Measurements from ENCODE around the gene NFIX.
"Not testable (repeated sequence)": the region's sequence is repeated elsewhere in the genome, so short reads cannot be mapped to it uniquely, and the experiment has no call there.

Gene NFIX

DNA sequence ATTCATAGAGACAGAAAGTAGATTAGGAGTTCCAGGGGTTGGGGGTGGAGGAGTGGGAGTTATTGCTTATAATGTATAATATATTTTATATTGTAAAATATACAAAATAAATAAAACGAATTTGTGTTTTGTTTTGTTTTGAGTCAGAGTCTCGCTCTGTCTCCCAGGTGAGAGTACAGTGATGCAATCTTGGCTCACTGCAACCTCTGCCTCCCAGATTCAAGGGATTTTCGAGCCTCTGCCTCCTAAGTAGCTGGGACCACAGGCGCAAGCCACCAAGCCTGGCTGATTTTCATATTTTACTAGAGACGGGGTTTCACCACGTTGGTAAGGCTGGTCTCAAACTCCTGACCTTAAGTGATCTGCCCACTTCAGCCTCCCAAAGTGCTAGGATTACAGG is 35.8 kb upstream of the NFIX start:
- no peak for DNase-seq

DNA sequence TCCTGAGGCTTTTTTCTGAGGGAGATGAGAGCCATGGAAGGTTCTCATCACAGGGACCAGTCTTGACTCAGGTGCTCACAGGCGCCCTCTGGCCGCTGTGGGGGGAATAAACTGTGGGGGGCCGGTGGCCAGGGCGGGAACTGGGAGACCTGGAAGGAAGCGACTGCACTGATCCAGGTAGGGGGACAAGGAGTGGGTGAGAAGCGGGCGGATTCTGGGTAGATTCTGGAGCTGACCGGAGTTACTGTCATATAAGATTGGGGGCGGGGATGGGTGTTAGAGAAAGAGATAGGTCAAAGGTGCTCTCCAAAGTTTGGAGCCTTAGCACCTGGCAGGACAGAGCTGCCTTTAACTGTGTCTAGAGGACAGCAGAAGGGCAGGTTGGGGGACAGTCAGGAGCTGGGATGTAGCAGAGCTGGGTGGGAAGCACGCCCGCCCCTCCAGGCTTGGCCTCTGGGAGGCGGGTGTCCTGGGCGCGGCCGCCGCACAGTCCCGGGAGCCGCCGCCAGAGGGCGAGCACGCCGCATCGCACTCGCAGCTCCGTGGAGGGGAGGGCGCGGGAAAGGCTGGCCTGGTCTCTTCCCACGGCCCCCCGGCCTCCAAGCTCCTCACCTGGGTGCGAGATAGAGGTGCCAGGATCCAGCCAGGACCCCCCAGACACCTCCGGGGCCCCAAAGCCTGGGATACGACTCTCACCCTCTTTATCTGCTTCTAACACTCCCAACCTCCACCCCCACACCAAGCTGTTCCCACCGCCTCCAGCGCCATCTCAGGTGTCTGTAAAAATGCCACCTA is 30.1 kb upstream of the NFIX start:
- DNase-seq: peak; percentile 86

DNA sequence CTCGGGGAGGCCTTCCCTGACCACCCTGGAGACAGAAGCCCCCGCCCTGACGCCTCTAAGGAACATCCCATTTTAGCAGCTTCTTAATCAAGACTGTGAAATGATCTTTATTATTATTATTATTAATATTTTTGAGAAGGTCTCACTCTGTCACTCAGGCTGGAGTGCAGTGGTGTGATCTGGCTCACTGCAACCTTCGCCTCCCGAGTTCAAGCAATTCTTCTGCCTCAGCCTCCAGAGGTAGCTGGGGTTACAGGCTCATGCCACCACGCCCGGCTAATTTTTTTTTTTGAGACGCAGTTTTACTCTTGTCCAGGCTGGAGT is 29.5 kb upstream of the NFIX start:
- DNase-seq: no peak

DNA sequence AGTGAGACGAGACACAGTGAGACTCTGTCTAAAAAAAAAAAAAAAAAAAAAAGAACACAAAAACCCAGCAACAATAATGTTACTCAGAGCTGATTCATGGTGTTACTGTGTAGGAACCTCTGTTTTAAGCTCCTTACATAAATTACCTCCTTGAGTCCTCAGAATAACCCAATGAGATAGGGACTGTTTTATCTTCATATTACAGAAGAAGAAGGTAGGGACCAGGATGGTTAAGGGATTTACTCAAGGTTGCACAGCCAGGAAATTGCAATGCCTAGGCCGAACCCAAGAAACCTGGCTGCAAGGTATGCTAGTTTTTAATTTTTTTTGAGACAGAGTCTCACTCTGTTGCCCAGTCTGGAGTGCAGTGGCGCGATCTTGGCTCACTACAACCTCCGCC is 27.4 kb upstream of the NFIX start:
- no peak for DNase-seq

DNA sequence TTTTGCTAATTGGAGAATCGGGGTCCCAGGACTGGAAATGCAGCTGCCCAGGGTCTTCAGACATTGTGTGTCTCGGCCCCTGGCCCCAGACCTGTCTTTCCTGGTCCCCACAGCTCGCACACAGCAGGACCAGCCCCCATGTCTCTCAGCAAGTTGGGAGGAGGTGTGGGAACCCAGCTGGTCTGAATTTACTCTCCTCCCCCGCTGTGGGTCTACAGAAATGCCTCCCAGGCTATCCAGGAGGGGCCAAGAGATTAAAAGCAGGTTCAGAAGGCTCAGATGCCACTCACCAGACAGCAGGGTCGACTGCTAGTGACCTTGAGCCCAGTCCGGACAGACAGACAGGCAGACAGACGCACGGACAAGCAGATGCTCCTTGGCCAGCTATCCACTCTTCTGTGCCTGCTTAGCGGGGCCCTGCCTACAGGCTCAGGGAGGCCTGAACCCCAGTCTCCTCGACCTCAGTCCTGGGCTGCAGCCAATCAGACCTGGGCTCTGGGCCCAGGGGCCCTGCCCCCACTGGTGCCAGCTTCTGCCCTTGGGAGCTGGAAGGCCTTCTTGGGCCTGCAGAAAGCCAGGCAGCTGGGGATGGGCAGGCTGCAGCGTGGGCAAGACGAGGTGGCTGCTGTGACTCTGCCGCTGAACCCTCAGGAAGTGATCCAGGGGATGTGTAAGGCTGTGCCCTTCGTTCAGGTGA is 25.8 kb upstream of the NFIX start, which contains the start of gene DAND5:
Gene DAND5 (plus strand): TSS at position 285 of the 697 bp plus-strand sequence. CDS start 85 bp downstream, at position 370.
- no peak for DNase-seq

DNA sequence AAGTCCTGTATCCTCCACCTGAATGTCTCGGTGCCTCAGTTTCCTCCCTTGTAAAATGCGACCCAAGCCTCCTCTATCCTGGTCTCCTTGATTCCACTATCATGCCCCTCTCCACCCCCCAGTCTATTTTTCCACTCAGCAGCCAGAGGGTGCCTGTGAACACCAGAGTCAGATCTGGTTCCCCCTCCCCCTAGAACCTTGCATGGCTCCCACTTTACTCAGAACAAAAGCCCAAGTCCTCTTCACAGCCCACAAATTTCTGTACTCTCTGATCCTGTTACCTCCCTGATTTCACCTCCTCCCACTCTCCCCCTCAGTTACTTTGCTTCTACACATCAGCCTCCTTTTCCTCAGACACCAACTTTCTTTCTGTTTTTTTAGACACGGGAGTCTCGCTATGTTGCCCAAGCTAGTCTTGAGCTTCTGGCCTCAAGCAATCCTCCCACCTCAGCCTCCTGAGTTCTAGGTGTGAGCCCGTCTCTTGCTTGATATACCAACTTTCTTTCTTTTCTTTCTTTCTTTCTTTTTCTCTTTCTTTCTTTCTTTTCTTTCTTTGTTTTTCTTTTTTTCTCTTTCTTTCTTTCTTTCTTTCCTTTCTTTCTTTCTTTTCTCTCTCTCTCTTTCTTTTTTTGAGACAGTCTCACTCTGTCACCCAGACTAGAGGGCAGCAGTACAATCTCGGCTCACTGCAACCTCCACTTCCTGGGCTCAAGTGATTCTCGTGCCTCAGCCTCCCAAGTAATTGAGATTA is 25.0 kb upstream of the NFIX start:
- no peak for DNase-seq

DNA sequence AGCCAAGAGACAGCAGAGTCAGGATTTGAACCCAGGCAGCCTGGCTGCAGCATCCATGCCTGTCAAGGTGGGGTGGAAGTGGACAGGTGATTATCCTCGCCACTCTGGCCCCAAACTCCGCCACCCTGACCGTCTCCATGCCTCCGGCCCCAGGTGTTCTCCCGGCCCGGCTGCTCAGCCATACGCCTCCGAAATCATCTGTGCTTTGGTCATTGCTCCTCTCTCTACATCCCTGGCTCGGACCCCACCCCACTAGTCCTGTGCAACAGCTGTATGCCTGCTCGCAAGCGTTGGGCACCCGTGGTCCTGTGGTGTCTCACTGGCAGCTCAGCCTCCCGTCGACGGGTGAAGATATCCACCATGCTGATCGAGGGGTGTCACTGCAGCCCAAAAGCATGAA is 22.0 kb upstream of the NFIX start:
- no peak for DNase-seq

DNA sequence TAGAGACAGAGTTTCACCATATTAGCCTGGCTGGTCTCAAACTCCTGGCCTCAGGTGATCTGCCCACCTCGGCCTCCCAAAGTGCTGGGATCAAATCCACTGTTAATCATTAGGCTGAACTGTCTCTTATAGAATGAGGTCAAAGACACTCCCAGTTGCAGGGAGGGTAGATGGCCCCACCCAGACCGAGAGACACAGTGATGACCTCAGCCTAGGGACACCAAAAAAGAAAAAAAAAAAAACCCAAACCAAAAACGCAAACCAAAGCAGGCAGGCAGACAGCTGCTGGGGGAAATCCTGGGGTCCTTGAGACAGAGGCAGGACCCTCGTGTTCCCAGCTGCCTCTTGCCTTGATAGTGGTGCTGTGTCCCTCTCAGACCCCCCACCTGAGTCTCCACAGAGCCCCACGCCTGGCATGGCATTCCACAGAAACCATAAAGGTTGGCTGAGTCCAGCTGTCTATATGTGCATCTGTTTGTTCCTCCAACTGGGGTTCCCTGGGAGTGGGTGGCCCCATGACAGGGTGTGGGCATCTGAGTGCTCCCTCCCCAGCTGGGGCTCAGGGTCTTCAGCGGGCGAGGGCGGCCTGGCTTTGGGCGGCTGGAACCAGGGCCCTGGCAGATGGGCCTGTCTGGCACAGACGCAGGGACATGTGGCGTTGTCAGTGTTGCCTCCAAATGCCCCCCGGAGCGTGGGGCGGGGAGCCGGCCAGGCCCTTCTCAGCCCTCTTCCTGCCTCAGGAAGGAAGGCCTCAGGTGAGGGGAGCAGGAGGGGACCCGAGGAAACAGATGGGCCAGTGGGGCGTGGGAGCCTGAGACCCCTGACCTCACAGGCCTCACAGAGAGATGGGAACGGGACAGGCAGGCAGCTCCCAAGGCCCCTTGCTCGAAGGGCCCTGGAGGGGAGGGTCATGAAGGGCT is 20.7 kb upstream of the NFIX start:
- no peak for DNase-seq

DNA sequence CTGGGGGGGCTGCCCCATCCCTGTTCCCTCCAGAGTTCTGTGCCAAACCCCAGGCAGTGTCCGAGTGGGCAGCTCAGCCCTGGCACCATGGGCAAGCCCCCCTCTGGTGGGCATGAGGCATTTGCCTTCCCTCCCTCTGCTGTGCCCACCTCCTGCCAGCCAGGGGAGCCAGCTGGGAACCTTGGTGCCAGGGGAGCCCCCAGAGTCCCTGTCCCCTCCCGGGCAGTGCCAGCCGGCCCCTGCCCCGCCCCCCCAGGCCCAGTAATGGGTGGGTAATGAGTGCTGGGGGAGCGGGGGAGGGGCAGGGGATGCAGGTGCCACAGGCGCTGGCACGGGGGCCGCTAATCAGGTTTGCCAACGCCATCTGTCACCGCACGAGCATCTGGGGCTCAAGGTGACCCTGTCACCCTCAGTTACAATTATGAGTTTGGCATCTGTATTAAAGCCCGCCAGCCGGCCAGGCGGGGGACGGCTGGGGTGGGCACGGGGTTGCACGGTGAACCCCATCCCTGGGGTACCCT is 20.0 kb upstream of the NFIX start:
- no peak for DNase-seq

DNA sequence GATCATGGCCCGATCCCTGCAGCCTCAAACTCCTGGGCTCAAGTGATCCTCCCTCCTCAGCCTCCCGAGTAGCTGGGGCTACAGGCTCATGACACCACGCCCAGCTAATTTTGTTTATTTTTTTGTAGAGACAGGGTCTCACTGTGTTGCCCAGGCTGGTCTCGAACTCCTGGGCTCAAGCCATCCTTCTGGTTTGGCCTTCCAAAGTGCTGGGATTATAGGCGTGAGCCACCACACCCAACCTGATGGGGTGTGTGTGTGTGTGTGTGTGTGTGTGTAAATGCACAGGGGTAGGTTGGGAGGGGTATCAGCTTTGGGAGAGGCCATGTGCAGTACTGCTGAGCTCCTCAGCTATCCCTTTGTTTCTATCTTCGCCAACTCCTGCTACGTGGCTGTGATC is 19.2 kb upstream of the NFIX start:
- not testable (repeated sequence) for DNase-seq

DNA sequence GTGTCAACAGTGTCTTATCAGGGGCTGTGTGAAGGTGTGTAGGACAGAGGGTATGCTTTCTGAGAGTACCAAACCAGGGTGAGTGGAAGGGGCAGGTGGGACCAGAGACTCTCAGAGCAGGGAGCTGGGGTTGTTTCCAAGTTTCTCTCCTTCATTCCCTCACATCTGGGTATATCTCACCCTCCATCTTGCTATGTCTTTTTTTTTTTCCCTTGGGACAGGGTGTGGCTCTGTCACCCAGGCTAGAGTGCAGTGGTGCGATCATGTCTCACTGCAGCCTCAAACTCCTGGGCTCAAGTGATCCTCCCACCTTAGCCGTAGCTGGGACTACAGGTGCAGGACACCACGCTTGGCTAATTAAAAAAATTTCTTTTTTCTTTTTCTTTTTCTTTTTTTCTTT is 15.3 kb upstream of the NFIX start:
- no peak for DNase-seq

DNA sequence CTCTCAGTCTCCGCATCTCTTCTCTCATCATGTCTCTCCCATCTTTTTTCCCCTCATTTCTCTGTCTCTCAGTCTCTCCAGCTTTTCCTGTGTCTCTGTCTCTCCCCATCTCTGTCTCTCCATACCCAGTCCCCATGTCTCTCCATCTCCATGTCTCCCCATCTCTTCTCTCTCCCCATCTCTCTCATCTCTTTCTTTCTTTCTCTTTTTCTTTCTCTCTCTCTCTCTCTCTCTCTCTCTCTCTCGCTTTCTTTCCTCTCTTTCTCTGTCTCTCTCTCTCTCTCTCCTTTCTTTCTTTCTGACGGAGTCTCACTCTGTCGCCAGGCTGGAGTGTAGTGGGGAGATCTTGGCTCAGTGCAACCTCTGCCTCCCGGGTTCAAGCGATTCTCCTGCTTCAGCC is 12.6 kb upstream of the NFIX start:
- DNase-seq: no peak

DNA sequence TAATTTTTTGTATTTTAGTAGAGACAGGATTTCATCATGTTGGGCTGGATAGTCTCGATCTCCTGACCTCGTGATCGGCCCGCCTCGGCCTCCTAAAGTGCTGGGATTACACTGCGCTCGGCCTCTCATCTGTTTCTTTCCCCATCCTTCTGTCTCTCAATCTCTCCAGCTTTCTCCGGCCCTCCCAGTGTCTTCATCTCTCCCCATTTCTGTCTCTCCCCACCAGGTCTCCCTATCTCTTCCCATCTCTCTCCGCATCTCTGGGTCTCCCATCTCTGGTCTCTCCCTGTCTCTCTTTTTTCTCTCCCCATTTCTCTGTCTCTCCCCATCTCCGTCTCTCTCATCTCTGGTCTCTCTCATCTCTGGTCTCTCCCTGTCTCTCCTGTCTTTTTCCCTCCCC is 12.2 kb upstream of the NFIX start:
- DNase-seq: no peak

DNA sequence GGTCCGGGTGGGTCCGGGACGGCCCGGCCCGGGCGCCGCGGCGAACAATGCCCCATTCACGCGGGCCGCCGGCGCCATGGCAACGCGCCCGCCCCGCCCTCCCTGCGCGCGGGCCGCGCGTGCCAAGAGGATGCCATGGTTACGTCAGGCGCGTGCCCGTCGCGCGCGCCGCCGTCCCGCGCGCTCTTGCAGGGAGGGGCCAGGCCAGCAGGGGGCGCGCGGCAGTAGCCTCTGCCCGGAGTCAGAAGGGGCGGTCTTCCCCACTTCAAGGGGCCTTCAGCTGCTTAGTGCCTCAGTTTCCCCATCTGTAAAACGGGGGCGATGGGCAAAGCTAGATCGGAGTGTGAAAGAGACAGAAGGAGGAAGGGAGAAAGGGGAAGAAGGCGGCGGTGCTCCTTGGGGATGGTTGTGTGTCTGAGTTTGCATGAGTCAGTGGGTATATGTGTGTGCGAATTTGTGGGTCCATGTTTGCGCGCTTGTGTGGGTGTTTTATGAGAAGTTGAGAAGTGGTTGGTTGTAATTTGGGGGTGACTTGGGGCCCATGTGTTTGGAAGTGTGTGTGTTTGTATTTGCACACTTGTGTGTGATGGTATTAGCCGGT is 11.6 kb upstream of the NFIX start:
- DNase-seq: peak; percentile 83

DNA sequence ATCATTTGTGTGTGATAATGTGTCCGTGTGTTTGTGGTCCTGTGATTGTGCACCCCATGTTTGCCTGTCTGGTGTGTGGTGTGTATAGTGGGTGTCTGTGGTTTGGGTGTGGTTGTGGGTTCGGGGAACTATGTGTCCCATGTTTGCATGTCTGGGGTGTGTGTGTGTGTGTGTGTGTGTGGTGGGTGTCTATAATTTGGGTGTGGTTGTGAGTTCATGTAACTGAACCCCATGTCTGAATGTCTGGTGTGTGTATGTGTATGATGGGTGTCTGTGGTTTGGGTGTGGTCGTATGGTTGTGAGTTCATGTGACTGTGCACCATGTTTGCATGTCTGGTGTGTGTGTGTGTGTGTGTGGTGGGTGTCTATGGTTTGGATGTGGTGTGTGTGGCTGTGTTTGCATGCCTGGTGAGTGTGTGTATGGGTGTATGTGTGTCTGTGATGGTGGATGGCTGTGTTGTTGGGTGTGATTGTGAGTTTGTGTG is 11.1 kb upstream of the NFIX start:
- DNase-seq: no peak

DNA sequence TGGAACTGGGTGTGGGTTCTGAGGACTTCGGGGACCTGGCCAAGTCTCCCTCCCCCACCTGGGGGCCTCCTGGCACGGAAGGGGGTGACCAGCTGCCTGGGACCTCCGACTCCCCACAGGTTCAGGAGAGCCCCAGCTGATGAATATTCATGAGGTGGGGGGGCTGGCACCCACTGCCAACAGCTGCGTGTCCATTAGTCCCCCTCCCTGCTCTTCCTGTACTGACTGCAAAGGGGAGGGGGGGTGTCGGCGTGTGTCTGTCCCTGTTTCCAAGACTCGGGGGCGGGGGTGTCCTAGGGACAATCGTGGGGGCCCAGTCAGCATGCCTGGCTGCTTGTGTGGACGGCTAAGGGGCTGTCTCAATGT is 10.6 kb upstream of the NFIX start:
- DNase-seq: no peak

DNA sequence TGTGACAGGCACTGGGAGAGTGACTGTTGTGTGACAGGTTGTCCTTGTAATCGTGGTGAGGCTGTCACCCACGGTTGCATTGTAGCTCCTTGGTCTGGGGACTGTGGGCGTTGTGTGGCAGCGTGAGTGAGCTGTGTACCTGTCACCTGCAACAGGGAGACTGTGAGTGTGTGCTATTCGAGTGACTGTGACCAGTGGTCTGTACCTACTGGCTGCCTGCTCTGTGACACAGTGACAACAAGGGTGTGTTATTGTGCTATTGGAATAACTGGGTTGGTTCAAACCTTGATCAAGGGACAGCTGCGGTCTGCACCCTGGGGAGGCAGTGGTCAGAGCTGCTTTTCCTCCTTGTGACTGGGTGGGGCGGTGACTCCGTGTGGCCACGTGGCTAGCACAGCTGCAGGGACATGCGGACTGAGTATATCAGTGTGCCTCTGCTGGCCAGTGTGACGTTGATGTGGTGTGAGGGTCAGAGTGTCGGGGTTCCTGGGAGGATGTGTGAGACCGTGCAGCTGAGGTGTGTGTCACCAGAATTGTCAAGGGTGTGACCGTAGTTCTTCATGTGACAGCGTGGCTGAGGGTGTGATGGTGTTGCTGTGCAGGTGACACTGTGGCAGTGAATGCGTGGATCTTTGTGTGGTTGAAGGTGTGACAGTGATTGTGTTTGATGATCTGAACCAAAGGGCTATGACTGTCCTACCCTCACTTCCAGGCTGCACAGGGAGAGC is 10.1 kb upstream of the NFIX start:
- peak; percentile 18 for DNase-seq

DNA sequence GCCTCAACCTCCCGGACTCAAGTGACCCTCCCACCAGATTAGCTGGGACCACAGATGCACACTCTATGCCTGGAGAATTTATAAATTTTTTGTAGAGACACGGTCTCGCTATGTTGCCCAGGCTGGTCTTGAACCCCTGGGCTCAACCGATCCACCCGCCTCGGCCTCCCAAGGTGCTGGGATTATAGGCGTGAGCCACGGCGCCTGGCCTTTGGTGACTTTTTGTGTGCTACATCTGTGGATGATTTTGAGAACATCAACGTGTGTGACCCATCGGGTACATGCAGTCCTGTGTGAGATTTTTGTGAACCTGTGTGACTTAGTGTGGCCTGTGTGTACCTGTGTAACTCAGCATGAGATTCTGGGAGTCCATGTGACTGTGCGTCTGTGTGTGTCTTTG is 8.5 kb upstream of the NFIX start:
- no peak for DNase-seq

DNA sequence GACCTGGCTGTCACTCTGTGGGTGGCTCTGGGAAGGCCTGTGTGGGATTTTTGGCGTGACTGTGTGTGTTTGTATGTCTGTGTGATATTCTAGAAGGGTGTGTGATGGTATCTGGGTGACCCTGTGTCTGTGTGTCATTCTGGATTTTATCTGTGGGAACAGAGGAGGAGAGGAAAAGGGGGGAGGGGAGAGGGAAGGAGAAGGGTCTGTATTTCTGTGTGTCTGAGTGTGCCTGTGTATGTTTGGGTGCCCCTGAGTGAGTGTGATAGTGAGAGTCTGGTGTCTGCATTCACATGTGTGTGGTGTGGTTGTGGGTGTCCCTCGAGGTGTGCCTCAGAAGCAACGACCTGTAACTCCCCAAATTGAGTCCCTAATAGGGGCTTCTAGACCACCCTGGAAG is 8.1 kb upstream of the NFIX start:
- no peak for DNase-seq

DNA sequence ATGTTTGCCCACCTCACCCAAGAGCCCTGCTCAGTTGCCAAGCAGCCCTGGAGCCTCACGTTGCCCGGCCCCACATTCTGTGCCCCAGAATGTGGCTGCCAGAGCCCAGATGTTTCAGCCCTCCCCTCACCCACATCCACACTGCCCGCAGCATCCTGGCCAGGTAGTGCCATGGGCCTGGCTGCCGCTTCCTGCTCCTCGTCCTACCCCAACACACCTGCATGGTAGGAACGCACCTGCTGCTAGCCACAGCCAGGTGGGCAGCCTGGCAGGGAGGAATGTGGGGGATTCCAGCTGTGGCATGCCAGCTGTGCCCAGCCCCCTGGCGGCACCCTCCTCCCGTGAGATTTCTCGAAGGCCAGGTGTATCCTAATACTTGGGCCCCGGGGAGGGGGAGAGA is 7.5 kb upstream of the NFIX start:
- DNase-seq: no peak

DNA sequence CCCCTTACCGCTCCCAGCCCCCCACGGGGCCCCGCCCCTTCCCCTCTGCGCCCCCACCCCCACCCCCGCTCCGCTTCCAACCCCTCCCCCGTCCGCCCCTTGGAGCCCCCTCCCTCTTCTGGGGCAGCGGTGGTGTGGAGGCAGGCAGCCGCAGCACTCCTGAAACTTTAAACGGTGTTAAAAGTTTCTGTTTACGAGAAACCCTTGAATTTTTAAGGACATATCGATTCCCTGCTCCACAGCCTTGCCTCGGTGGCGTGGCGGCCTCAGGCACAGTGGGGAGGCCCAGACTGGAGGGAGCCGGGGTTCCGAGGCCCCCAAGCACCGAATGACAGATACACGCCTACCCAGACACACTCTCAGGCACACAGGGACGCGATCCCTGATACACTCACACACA is 4.8 kb upstream of the NFIX start:
- DNase-seq: no peak

Measured in activated naive CD4-positive, alpha-beta T cell treated with Interleukin-2 at 50 U/mL for 16 hours (primary cell).